Hematopoietic multipotent progenitor cell treated with erythropoietin and hydrocortisone succinate and interleukin-3 and kit ligand, for 15 days (in vitro differentiated cells): ENCODE measurements around the gene PTPRC.
"Not testable (repeated sequence)": the region's sequence is repeated elsewhere in the genome, so short reads cannot be mapped to it uniquely, and the experiment has no call there.

Experiments used
- DNase-seq: peaks from one replicate; pipeline ENCODE4 v3.0.0-alpha.2; 2015; ENCODE audit warnings: low spot score

PTPRC gene

GRCh38 chr1:198638894-198639635 is at the start of gene PTPRC:
Gene PTPRC, plus strand, starts transcription at chr1:198639040. Its CDS starts 229 bp downstream, at chr1:198639269.
- DNase-seq = no peak

- no peak for DNase-seq
Measured at GRCh38 chr1:198590454-198590853, 48.4 kb upstream of the PTPRC start.

GRCh38 chr1:198595765-198596164 is 43.1 kb upstream of the PTPRC start:
- DNase-seq = no peak

- DNase-seq = no peak
Measured at GRCh38 chr1:198597690-198598430, 41.0 kb upstream of the PTPRC start.

- DNase-seq = no peak
Measured at GRCh38 chr1:198598796-198599321, 40.0 kb upstream of the PTPRC start.

GRCh38 chr1:198599749-198600148 is 39.1 kb upstream of the PTPRC start:
- DNase-seq = no peak

GRCh38 chr1:198600906-198601305 is 37.9 kb upstream of the PTPRC start:
- no peak for DNase-seq

- DNase-seq = not testable (repeated sequence)
Measured at GRCh38 chr1:198601310-198601709, 37.5 kb upstream of the PTPRC start.

GRCh38 chr1:198601936-198602889 is 36.6 kb upstream of the PTPRC start:
- no peak for DNase-seq

- peak; percentile 7 for DNase-seq
Measured at GRCh38 chr1:198604975-198605374, 33.9 kb upstream of the PTPRC start.

- no peak for DNase-seq
Measured at GRCh38 chr1:198605406-198605805, 33.4 kb upstream of the PTPRC start.

- no peak for DNase-seq
Measured at GRCh38 chr1:198606020-198606438, 32.8 kb upstream of the PTPRC start.

GRCh38 chr1:198607714-198608113 is 31.1 kb upstream of the PTPRC start:
- DNase-seq = no peak

- DNase-seq = no peak
Measured at GRCh38 chr1:198610362-198610761, 28.5 kb upstream of the PTPRC start.

GRCh38 chr1:198611219-198611618 is 27.6 kb upstream of the PTPRC start:
- DNase-seq = no peak

GRCh38 chr1:198612471-198613260 is 26.2 kb upstream of the PTPRC start:
- DNase-seq = no peak

- DNase-seq = no peak
Measured at GRCh38 chr1:198617406-198617805, 21.4 kb upstream of the PTPRC start.

- DNase-seq = no peak
Measured at GRCh38 chr1:198619375-198620140, 19.3 kb upstream of the PTPRC start.

GRCh38 chr1:198620218-198620617 is 18.6 kb upstream of the PTPRC start:
- no peak for DNase-seq
